HepG2 (cell line): ENCODE measurements around the gene ATXN7L3. TPM values are rescaled to one million over a fixed set of nuclear protein-coding genes. Genes with fewer than 3 reads are reported as not detected.

Source experiments
- AFF4 ChIP-seq: sonication (generic); formaldehyde crosslinking; IDR thresholded peaks from 2 replicates; pipeline ENCODE4 v1.4.0; 2020; ENCODE audit warnings: missing genetic modification reagents
- AGO1 ChIP-seq: fragments of 200-400 bp; formaldehyde crosslinking; IDR thresholded peaks from 2 replicates; pipeline ENCODE4 v1.6.1; 2017; ENCODE audit warnings: mild to moderate bottlenecking, low read depth, low read length, moderate library complexity; ENCODE audit not compliant: poor library complexity, severe bottlenecking
- HCFC1 ChIP-seq: fragments of 150-350 bp; IDR thresholded peaks from 2 replicates; pipeline ENCODE4 v1.6.1; 2014; ENCODE audit warnings: low read depth, low read length
- HNF1B ChIP-seq: sonication (generic); formaldehyde crosslinking; IDR thresholded peaks from 2 replicates; pipeline ENCODE4 v1.5.1; 2020; ENCODE audit warnings: mild to moderate bottlenecking, moderate library complexity, missing genetic modification reagents
- ISX ChIP-seq: sonication (generic); formaldehyde crosslinking; conservative IDR thresholded peaks from 2 replicates; pipeline ENCODE4 v1.5.0; 2020; ENCODE audit warnings: missing genetic modification reagents
- SOX13 ChIP-seq, 3 experiments: fragments of 450-650 bp in 1 of 3; sonication (generic) in 1 of 3; formaldehyde crosslinking in 1 of 3; IDR thresholded peaks in 2 of 3; conservative IDR thresholded peaks in 1 of 3; 2 replicates each; pipeline versions ENCODE4 v1.5.0 to v1.6.1; 2016 to 2020; ENCODE audit warnings: antibody characterized with exemption in 1 of 3, mild to moderate bottlenecking in 1 of 3, missing compliant biosample characterization in 1 of 3, missing genetic modification reagents in 1 of 3, moderate library complexity in 1 of 3
- TFAP4 ChIP-seq: sonication (generic); IDR thresholded peaks from 2 replicates; pipeline ENCODE4 v1.6.1; 2016; ENCODE audit warnings: low read depth, borderline replicate concordance
- TRIM24 ChIP-seq: sonication (generic); formaldehyde crosslinking; IDR thresholded peaks from 2 replicates; pipeline ENCODE4 v1.8.0; 2022; ENCODE audit warnings: mild to moderate bottlenecking, missing genetic modification reagents
- ZBTB38 ChIP-seq: sonication (generic); formaldehyde crosslinking; IDR thresholded peaks from 2 replicates; pipeline ENCODE4 v1.5.1; 2020; ENCODE audit warnings: mild to moderate bottlenecking, missing genetic modification reagents
- ZFP1 ChIP-seq: IDR thresholded peaks from 2 replicates; pipeline ENCODE4 v1.6.1; 2016
- ZMAT5 ChIP-seq: sonication (generic); formaldehyde crosslinking; IDR thresholded peaks from 2 replicates; pipeline ENCODE4 v1.5.0; 2020; ENCODE audit warnings: mild to moderate bottlenecking, low read depth, missing genetic modification reagents, borderline replicate concordance
- ZNF10 ChIP-seq: sonication (generic); formaldehyde crosslinking; IDR thresholded peaks from 2 replicates; pipeline ENCODE4 v1.4.0; 2020; ENCODE audit warnings: mild to moderate bottlenecking, low read depth, missing genetic modification reagents, borderline replicate concordance
- ZNF382 ChIP-seq: sonication (generic); formaldehyde crosslinking; IDR thresholded peaks from 2 replicates; pipeline ENCODE4 v1.5.0; 2020; ENCODE audit warnings: missing genetic modification reagents, mild to moderate bottlenecking, borderline replicate concordance
- ZNF451 ChIP-seq: sonication (generic); formaldehyde crosslinking; IDR thresholded peaks from 2 replicates; pipeline ENCODE4 v1.5.0; 2020; ENCODE audit warnings: mild to moderate bottlenecking, missing genetic modification reagents
- ZNF547 ChIP-seq: sonication (generic); formaldehyde crosslinking; IDR thresholded peaks from 2 replicates; pipeline ENCODE4 v1.5.1; 2020; ENCODE audit warnings: mild to moderate bottlenecking, missing genetic modification reagents
- ZNF549 ChIP-seq: sonication (generic); formaldehyde crosslinking; IDR thresholded peaks from 2 replicates; pipeline ENCODE4 v1.5.0; 2020; ENCODE audit warnings: missing genetic modification reagents
- ZNF678 ChIP-seq: sonication (generic); formaldehyde crosslinking; IDR thresholded peaks from 2 replicates; pipeline ENCODE4 v1.4.0; 2020; ENCODE audit warnings: mild to moderate bottlenecking, missing genetic modification reagents
- polyA plus RNA-seq, 8 experiments: library from polyadenylated mRNA; depleted of rRNA in 3 of 8; stranded (reverse) in 7 of 8; unstranded in 1 of 8; fragments of >200 nt; fragmentation: Illumina TruSeq in 4 of 8; extraction: Trizol in 4 of 8; gene quantifications; 2 replicates each; pipeline versions ENCODE4 v1.2.1 to v1.2.3, GENCODE V29; 2011 to 2016; ENCODE audit warnings: low read depth in 4 of 8, missing spikeins in 1 of 8, mixed read lengths in 1 of 8; ENCODE audit not compliant: insufficient read depth in 1 of 8
- total RNA-seq, 5 experiments: library from RNA; depleted of rRNA; stranded (reverse); fragments of >200 nt; fragmentation: Illumina TruSeq; extraction: Trizol; gene quantifications; 2 replicates each; pipeline ENCODE4 v1.2.3, GENCODE V29; 2016; ENCODE audit warnings: low read depth in 1 of 5
- TF ChIP-seq, protein P1 (sequence below): IDR thresholded peaks from 2 replicates; pipeline ENCODE4 v1.4.0; 2020; ENCODE audit warnings: mild to moderate bottlenecking, missing genetic modification reagents

The ATXN7L3 gene
- total and polyA plus RNA-seq, 2 of the 13 experiments (the other 11 are each of a cell fraction or from before 2014, with no cell fraction given) = 44.5 to 59.1 TPM

- TF ChIP-seq ZNF451 (CRISPR knock-in tag) = no peak
- no peak; the same call in 1 of the 2 replicates for TF ChIP-seq ZNF547
- TF ChIP-seq AGO1 = no peak
- TF ChIP-seq ZNF678 = no peak
- TF ChIP-seq ZMAT5 = no peak
- no peak for TF ChIP-seq ZNF10 (CRISPR knock-in tag)
- TF ChIP-seq HCFC1 = no peak
- TF ChIP-seq ZNF549 (CRISPR knock-in tag) = no peak
- 0 out of 2 replicates have a peak, but pooled peaks have one; percentile 17 for TF ChIP-seq SOX13 (IDR thresholded peaks at IDR 0.05)
- no peak for TF ChIP-seq SOX13 (CRISPR knock-in tag; conservative IDR thresholded peaks at IDR 0.05 in 1 of 2, IDR thresholded peaks at IDR 0.05 in 1 of 2)
- no peak for TF ChIP-seq HNF1B (CRISPR knock-in tag)
- TF ChIP-seq TRIM24 = no peak
- peak; percentile 67 for TF ChIP-seq ZBTB38 (CRISPR knock-in tag)
- TF ChIP-seq, protein P1, sequence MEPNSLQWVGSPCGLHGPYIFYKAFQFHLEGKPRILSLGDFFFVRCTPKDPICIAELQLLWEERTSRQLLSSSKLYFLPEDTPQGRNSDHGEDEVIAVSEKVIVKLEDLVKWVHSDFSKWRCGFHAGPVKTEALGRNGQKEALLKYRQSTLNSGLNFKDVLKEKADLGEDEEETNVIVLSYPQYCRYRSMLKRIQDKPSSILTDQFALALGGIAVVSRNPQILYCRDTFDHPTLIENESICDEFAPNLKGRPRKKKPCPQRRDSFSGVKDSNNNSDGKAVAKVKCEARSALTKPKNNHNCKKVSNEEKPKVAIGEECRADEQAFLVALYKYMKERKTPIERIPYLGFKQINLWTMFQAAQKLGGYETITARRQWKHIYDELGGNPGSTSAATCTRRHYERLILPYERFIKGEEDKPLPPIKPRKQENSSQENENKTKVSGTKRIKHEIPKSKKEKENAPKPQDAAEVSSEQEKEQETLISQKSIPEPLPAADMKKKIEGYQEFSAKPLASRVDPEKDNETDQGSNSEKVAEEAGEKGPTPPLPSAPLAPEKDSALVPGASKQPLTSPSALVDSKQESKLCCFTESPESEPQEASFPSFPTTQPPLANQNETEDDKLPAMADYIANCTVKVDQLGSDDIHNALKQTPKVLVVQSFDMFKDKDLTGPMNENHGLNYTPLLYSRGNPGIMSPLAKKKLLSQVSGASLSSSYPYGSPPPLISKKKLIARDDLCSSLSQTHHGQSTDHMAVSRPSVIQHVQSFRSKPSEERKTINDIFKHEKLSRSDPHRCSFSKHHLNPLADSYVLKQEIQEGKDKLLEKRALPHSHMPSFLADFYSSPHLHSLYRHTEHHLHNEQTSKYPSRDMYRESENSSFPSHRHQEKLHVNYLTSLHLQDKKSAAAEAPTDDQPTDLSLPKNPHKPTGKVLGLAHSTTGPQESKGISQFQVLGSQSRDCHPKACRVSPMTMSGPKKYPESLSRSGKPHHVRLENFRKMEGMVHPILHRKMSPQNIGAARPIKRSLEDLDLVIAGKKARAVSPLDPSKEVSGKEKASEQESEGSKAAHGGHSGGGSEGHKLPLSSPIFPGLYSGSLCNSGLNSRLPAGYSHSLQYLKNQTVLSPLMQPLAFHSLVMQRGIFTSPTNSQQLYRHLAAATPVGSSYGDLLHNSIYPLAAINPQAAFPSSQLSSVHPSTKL = peak; percentile 8; the same call in 1 of the 2 replicates
- TF ChIP-seq ISX (CRISPR knock-in tag) = no peak
- no peak for TF ChIP-seq ZNF382
- TF ChIP-seq ZFP1 (CRISPR knock-in tag) = 0 out of 2 replicates have a peak, but pooled peaks have one; percentile 20
- no peak for TF ChIP-seq AFF4 (CRISPR knock-in tag)
- TF ChIP-seq TFAP4 = peak; percentile 7; the same call in 1 of the 2 replicates
These were observed 18.8 kb upstream of the ATXN7L3 start (continued) for GRCh38 chr17:44218344-44219107.
